Subcutaneous adipose tissue (tissue), 4 donors: ENCODE results near the gene PTCSC3. TPM values are rescaled to one million over a fixed set of nuclear protein-coding genes. Genes with fewer than 3 reads are reported as not detected.

Source experiments
- total RNA-seq, 4 donors: library from RNA; depleted of rRNA; stranded (reverse); fragments of >200 nt; gene quantifications; one replicate each; pipeline ENCODE4 v1.1.0, GENCODE V29; 2016
- TF ChIP-seq, protein P1 (sequence below): fragments of 450-650 bp; IDR thresholded peaks from one replicate; pipeline ENCODE4 v1.5.1; 2016; ENCODE audit warnings: low read depth, mild to moderate bottlenecking, control low read depth, antibody characterized with exemption, moderate library complexity

PTCSC3 gene
- total RNA-seq, 4 donors from 2014 or later = not detected

DNA sequence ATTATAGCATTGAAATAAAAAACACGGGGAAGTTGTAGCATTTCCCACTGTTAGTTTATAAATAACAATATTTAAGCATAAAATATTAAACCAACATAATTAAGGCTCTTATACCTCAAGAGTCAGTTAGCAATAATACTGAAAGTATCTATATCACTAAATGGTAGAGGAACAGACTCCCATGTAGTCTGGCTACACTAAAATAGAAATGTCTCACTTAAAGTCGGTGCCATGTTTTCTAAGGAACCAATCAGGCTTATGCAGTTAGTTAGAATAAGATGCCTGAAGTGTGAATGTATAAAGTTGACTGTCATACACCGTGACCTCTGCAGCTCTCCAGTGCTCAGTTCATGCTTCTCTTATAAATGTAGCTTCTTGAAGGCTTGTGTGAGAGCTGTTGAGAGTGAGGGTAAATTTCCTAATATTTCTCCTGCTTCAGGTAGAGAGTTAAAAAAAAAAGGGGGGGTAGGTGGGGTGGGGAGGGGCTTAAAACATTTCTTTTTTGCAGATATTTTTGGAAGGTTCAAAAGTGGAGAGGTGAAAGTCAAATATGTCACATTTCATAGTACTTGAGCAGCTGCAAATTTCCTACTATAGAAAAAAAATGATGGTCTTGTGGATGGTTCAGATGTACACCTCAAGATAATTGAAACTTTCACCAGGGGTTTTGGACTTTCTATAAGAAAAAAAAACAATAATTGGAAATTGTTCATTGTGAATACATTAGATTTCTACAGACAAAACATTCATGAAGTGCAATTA, 64.5 kb downstream of the PTCSC3 start:
- TF ChIP-seq, protein P1, sequence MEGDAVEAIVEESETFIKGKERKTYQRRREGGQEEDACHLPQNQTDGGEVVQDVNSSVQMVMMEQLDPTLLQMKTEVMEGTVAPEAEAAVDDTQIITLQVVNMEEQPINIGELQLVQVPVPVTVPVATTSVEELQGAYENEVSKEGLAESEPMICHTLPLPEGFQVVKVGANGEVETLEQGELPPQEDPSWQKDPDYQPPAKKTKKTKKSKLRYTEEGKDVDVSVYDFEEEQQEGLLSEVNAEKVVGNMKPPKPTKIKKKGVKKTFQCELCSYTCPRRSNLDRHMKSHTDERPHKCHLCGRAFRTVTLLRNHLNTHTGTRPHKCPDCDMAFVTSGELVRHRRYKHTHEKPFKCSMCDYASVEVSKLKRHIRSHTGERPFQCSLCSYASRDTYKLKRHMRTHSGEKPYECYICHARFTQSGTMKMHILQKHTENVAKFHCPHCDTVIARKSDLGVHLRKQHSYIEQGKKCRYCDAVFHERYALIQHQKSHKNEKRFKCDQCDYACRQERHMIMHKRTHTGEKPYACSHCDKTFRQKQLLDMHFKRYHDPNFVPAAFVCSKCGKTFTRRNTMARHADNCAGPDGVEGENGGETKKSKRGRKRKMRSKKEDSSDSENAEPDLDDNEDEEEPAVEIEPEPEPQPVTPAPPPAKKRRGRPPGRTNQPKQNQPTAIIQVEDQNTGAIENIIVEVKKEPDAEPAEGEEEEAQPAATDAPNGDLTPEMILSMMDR = no peak

DNA sequence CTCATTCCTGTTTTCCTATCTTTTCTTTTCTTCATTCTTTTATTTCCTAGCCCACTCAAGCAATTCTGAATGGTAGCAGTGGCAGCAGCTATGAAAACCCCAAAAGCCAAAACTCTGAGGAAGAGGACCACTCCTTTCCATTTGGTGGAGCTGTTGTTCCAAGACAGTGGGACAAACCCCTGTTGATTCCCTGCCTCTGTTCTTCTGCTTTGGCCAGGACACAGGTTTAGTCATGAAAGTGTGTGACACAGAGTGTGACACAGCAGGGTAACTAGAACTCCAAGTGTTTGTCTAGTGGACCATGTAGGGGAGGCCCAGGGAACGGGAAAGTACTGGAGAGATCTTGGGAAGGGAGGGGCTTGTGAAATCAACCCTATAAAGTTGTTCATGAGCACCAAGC, 71.1 kb downstream of the PTCSC3 start:
- TF ChIP-seq, protein P1 = no peak

DNA sequence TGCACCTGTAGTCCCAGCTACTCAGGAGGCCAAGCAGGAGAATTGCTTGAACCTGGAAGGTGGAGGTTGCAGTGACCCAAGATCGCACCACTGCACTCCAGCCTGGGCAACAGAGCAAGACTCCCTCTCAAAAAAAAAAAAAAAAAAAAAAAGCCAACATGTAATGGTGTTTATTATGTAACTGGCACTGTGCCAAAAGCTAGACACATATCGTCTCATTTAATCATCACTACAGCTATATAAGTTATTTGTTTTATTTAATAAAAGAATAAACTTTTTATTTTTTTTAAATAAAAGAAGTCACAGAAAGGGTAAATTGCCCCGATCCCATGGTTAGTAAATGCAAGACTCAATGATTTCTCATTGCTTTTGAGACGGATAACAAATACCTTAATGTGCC, 76.9 kb downstream of the PTCSC3 start:
- TF ChIP-seq, protein P1 = no peak

DNA sequence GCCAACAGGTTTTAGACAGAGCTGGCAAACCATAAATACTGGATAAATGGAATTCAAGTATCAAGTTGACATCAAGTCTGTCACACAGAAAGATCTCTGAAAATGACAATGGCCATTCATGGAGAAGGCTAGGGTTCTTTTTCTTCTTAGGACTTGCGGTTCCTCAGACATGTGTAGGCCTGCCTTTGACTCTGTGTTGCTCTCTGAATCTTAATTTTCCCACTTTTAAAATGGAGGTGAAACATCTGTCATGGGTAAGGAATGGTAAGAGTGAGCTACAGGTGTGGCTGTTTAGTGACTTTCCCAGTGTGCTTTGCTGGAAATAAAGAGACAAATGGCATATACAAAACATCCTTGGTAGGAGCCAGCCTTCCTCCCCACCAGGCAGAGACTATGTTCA, 79.2 kb downstream of the PTCSC3 start:
- TF ChIP-seq, protein P1 = no peak

DNA sequence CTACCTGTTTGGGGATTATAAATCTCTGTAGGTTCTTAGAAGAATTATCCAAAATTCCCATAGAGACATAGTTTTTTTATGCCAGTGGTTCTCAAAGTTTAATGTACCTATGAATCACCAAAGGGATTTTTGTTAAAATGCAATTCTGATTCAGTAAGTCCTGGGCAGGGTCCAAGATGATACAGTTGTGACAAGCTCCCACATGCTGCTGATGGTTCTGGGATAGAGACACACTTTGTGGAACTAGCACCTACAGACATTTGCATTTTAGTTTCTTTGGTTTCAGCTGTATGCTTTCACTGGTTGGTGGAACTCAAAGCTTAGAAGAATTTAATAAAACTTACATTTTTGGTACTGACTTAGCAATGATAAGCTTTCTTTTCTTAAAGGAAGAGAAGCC, 80.4 kb downstream of the PTCSC3 start:
- TF ChIP-seq, protein P1 = no peak

DNA sequence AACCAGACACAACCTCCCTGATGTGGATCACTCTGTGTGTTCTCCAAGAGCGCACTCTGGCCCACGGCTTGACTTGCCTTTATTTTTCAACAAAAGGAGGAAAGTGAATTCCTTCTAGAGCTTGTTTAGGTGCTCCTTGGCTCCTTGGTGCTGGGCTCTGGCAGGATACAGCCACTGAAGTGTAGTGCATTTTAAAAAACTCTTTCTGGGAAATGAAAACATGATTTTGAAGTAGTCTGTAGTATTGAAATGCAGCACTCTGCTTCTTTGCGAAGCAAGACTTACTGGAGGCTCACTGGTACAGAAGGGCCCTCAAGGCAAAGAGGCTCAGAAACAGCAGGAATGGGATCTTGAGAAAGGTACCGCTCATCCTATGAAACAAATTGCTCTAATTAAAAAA, 81.6 kb downstream of the PTCSC3 start:
- TF ChIP-seq, protein P1 = no peak

DNA sequence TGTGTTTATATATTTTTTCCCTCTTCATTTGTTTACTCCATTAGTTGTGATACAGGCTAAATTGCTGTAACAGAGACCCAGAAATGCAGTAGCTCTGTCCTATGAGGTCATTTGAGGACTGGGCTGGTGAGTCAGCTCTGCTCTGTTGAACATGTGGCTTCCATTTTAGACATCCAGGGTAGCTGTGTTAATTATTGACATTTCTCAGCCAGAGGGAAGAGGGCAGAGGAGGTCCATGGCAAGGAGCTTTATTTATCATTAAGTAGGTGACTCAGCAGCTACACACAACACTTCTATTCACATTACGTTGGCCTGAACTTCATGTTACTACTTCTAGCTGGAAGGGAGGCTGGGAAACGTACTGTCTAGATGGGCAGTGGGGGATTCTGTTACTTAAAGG, 85.4 kb downstream of the PTCSC3 start:
- TF ChIP-seq, protein P1 = no peak
